ENCODE measurements around the gene ARHGAP22. TPM values are rescaled to one million over a fixed set of nuclear protein-coding genes. Genes with fewer than 3 reads are reported as not detected.

ARHGAP22 gene
- total RNA-seq, 1 experiment from 2014 or later, result 1.8 TPM

DNA sequence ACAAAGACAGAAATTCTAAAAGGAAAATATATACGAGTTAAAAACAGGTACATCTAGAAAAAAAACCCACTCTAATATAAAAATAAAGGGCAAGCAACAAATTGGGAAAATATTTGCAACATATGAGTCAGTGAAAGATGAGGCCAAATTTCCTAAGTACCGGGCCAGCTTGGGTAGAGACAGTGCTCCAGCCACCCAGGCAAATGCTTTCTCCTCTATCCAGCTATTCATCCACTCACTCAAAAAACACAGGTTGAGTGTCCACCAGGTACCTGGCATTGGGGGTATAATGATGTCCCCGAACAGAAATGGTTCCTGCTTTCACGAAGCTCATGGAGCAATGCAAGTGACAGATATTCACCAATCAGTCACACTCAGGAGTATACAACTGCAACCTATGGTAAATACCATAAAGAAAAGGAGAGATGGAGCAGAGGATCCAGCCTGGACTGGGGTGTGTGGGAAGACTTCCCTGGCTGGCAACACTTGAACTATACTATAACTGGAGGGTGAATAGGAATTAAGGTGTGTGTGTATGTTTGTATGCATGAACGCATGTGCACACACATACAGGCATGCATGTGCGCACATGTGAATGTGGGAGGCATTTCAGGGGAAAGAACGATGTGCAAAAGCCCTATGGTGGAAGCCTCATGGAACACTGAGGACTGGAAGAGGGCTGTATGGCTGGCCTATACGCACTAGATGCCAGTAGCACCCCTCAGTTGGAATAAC is 2.3 kb downstream of the ARHGAP22 start:
- peaks cover 2% of the 10 kb centered on the region; the same call in 1 of the 2 replicates for H3K36me3 ChIP-seq (ENCODE audit: control insufficient read depth, insufficient read depth, low read length)
- in situ Hi-C loops (cut with HindIII; ENCODE audit: low pct_unique_long_range_greater_than_20kb, low sequenced_read_pairs), result no loop called here
- BruUV-seq (replicated peaks), result no TSS peak
- H3K9me3 ChIP-seq (ENCODE audit: control insufficient read depth, insufficient read depth, low read depth, low read length), result no peaks in the 10 kb centered on the region
- ChIA-PET CTCF (no interaction called here), POLR2A (no interaction called here)
- intact Hi-C loops (cut with micrococcal nuclease; ENCODE audit: unreplicated experiment), result no loop called here
- no peak overlapping the region for H3K4me3 ChIP-seq (ENCODE audit: low read depth in 2 of 2, low read length in 2 of 2)
- no peak for TF ChIP-seq SIN3A (IDR thresholded peaks at IDR 0.05; ENCODE audit: borderline replicate concordance, insufficient read depth, low read depth, low read length)
- no peak for TF ChIP-seq TCF7L2 (IDR thresholded peaks at IDR 0.05; ENCODE audit: low read depth, low read length)
- TF ChIP-seq, protein P1, sequence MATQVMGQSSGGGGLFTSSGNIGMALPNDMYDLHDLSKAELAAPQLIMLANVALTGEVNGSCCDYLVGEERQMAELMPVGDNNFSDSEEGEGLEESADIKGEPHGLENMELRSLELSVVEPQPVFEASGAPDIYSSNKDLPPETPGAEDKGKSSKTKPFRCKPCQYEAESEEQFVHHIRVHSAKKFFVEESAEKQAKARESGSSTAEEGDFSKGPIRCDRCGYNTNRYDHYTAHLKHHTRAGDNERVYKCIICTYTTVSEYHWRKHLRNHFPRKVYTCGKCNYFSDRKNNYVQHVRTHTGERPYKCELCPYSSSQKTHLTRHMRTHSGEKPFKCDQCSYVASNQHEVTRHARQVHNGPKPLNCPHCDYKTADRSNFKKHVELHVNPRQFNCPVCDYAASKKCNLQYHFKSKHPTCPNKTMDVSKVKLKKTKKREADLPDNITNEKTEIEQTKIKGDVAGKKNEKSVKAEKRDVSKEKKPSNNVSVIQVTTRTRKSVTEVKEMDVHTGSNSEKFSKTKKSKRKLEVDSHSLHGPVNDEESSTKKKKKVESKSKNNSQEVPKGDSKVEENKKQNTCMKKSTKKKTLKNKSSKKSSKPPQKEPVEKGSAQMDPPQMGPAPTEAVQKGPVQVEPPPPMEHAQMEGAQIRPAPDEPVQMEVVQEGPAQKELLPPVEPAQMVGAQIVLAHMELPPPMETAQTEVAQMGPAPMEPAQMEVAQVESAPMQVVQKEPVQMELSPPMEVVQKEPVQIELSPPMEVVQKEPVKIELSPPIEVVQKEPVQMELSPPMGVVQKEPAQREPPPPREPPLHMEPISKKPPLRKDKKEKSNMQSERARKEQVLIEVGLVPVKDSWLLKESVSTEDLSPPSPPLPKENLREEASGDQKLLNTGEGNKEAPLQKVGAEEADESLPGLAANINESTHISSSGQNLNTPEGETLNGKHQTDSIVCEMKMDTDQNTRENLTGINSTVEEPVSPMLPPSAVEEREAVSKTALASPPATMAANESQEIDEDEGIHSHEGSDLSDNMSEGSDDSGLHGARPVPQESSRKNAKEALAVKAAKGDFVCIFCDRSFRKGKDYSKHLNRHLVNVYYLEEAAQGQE (IDR thresholded peaks at IDR 0.05; ENCODE audit: insufficient read depth in 1 of 2, low read depth in 2 of 2, low read length in 1 of 2), result no peak
- no peak for TF ChIP-seq POLR2AphosphoS5 (IDR thresholded peaks at IDR 0.05; ENCODE audit: low read depth, low read length)
- TF ChIP-seq, protein P2, sequence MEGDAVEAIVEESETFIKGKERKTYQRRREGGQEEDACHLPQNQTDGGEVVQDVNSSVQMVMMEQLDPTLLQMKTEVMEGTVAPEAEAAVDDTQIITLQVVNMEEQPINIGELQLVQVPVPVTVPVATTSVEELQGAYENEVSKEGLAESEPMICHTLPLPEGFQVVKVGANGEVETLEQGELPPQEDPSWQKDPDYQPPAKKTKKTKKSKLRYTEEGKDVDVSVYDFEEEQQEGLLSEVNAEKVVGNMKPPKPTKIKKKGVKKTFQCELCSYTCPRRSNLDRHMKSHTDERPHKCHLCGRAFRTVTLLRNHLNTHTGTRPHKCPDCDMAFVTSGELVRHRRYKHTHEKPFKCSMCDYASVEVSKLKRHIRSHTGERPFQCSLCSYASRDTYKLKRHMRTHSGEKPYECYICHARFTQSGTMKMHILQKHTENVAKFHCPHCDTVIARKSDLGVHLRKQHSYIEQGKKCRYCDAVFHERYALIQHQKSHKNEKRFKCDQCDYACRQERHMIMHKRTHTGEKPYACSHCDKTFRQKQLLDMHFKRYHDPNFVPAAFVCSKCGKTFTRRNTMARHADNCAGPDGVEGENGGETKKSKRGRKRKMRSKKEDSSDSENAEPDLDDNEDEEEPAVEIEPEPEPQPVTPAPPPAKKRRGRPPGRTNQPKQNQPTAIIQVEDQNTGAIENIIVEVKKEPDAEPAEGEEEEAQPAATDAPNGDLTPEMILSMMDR (IDR thresholded peaks at IDR 0.05), result no peak
- H3K27me3 ChIP-seq (ENCODE audit: control insufficient read depth, insufficient read depth, low read length), result peaks cover 11% of the 10 kb centered on the region
- H3K27ac ChIP-seq (ENCODE audit: low read length), result no peak overlapping the region
- DNase-seq (ENCODE audit: low read depth, low spot score) (no peak), ATAC-seq (no peak)
- no peaks in the 10 kb centered on the region; the same call in 1 of the 2 replicates for H3K4me1 ChIP-seq (ENCODE audit: control insufficient read depth, insufficient read depth, low read length)

DNA sequence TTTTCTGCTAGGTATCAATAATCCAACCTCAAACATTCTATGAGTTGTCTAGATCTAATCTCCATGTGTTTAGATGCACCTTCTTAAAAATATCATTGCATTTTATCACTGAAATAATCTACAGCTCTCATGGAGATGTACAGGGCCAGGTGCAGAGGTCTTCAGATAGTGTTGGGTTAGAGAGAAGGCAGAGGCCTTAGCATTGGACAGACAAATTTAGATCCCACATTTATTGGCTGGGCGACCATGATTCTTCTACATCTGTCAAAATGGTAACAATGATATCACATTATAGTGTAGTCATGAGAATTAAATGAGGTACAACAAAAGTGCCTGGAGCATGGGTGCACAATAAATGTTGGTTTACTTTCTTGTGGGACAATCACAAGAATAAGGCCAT is 3.1 kb downstream of the ARHGAP22 start:
- TF ChIP-seq, protein P1 (IDR thresholded peaks at IDR 0.05; ENCODE audit: insufficient read depth in 1 of 2, low read depth in 2 of 2, low read length in 1 of 2), result no peak
- TF ChIP-seq POLR2AphosphoS5 (IDR thresholded peaks at IDR 0.05; ENCODE audit: low read depth, low read length) (no peak), SIN3A (IDR thresholded peaks at IDR 0.05; ENCODE audit: borderline replicate concordance, insufficient read depth, low read depth, low read length) (no peak), TCF7L2 (IDR thresholded peaks at IDR 0.05; ENCODE audit: low read depth, low read length) (no peak)
- TF ChIP-seq, protein P2 (IDR thresholded peaks at IDR 0.05), result no peak
- no TSS peak for BruUV-seq (replicated peaks)
- ATAC-seq (no peak), DNase-seq (ENCODE audit: low read depth, low spot score) (no peak)
- H3K4me1 ChIP-seq (ENCODE audit: control insufficient read depth, insufficient read depth, low read length), result no peaks in the 10 kb centered on the region; the same call in 1 of the 2 replicates
- in situ Hi-C loops (cut with HindIII; ENCODE audit: low pct_unique_long_range_greater_than_20kb, low sequenced_read_pairs) (no loop called here), intact Hi-C loops (cut with micrococcal nuclease; ENCODE audit: unreplicated experiment) (no loop called here)
- CTCF ChIA-PET, result no interaction called here
- H3K27ac ChIP-seq (ENCODE audit: low read length), result no peak overlapping the region
- POLR2A ChIA-PET, result no interaction called here
- H3K9me3 ChIP-seq (ENCODE audit: control insufficient read depth, insufficient read depth, low read depth, low read length), result no peaks in the 10 kb centered on the region
- H3K27me3 ChIP-seq (ENCODE audit: control insufficient read depth, insufficient read depth, low read length), result peaks cover 11% of the 10 kb centered on the region
- H3K4me3 ChIP-seq (ENCODE audit: low read depth in 2 of 2, low read length in 2 of 2), result no peak overlapping the region
- H3K36me3 ChIP-seq (ENCODE audit: control insufficient read depth, insufficient read depth, low read length), result peaks cover 2% of the 10 kb centered on the region; the same call in 1 of the 2 replicates
